ENCODE data around the gene ZGRF1.
"Not testable (repeated sequence)": the region's sequence is repeated elsewhere in the genome, so short reads cannot be mapped to it uniquely, and the experiment has no call there.

ZGRF1 gene

DNA sequence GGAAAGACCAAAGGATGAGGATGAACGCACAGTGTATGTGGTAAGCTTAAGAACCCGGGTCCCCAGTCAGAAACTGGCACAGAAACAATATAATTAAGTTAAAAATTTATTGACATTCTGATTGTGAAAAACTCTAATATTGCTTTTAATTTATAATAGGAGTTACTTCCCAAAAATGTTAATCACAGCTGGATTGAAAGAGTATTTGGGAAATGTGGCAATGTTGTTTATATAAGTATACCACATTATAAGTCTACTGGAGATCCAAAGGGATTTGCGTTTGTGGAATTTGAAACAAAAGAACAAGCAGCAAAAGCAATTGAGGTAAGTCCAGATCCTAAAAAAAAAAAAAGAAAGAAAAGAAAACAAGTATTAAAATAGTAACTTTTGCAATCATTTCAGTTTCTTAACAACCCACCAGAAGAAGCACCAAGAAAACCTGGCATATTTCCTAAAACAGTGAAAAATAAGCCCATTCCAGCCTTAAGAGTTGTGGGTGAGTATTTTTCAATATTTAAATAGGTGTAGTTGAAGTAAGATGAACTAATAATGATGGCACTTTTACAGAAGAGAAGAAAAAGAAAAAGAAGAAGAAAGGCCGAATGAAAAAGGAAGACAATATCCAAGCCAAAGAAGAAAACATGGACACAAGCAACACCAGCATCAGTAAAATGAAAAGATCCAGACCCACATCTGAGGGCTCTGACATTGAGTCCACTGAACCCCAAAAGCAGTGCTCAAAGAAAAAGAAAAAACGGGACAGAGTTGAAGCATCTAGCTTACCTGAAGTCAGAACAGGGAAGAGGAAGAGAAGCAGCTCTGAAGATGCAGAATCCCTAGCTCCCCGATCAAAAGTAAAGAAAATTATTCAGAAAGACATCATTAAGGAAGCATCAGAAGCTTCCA lies 10.2 kb upstream of the ZGRF1 start (continued):
- TF ChIP-seq, protein P1, sequence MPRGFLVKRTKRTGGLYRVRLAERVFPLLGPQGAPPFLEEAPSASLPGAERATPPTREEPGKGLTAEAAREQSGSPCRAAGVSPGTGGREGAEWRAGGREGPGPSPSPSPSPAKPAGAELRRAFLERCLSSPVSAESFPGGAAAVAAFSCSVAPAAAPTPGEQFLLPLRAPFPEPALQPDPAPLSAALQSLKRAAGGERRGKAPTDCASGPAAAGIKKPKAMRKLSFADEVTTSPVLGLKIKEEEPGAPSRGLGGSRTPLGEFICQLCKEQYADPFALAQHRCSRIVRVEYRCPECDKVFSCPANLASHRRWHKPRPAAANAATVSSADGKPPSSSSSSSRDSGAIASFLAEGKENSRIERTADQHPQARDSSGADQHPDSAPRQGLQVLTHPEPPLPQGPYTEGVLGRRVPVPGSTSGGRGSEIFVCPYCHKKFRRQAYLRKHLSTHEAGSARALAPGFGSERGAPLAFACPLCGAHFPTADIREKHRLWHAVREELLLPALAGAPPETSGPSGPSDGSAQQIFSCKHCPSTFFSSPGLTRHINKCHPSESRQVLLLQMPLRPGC (tag by site-specific recombination; IDR thresholded peaks at IDR 0.05) = no peak
- TF ChIP-seq, protein P2, sequence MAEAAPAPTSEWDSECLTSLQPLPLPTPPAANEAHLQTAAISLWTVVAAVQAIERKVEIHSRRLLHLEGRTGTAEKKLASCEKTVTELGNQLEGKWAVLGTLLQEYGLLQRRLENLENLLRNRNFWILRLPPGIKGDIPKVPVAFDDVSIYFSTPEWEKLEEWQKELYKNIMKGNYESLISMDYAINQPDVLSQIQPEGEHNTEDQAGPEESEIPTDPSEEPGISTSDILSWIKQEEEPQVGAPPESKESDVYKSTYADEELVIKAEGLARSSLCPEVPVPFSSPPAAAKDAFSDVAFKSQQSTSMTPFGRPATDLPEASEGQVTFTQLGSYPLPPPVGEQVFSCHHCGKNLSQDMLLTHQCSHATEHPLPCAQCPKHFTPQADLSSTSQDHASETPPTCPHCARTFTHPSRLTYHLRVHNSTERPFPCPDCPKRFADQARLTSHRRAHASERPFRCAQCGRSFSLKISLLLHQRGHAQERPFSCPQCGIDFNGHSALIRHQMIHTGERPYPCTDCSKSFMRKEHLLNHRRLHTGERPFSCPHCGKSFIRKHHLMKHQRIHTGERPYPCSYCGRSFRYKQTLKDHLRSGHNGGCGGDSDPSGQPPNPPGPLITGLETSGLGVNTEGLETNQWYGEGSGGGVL (tag by site-specific recombination; IDR thresholded peaks at IDR 0.05) = no peak
- TF ChIP-seq ZBTB1 (tag by site-specific recombination; IDR thresholded peaks at IDR 0.05) (no peak), ZNF624 (tag by site-specific recombination; IDR thresholded peaks at IDR 0.05) (no peak), ZNF670 (tag by site-specific recombination; IDR thresholded peaks at IDR 0.05; ENCODE audit: low read depth) (no peak)
- TF ChIP-seq, protein P3, sequence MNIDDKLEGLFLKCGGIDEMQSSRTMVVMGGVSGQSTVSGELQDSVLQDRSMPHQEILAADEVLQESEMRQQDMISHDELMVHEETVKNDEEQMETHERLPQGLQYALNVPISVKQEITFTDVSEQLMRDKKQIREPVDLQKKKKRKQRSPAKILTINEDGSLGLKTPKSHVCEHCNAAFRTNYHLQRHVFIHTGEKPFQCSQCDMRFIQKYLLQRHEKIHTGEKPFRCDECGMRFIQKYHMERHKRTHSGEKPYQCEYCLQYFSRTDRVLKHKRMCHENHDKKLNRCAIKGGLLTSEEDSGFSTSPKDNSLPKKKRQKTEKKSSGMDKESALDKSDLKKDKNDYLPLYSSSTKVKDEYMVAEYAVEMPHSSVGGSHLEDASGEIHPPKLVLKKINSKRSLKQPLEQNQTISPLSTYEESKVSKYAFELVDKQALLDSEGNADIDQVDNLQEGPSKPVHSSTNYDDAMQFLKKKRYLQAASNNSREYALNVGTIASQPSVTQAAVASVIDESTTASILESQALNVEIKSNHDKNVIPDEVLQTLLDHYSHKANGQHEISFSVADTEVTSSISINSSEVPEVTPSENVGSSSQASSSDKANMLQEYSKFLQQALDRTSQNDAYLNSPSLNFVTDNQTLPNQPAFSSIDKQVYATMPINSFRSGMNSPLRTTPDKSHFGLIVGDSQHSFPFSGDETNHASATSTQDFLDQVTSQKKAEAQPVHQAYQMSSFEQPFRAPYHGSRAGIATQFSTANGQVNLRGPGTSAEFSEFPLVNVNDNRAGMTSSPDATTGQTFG (tag by site-specific recombination; IDR thresholded peaks at IDR 0.05; ENCODE audit: borderline replicate concordance) = no peak
- TF ChIP-seq, protein P4, sequence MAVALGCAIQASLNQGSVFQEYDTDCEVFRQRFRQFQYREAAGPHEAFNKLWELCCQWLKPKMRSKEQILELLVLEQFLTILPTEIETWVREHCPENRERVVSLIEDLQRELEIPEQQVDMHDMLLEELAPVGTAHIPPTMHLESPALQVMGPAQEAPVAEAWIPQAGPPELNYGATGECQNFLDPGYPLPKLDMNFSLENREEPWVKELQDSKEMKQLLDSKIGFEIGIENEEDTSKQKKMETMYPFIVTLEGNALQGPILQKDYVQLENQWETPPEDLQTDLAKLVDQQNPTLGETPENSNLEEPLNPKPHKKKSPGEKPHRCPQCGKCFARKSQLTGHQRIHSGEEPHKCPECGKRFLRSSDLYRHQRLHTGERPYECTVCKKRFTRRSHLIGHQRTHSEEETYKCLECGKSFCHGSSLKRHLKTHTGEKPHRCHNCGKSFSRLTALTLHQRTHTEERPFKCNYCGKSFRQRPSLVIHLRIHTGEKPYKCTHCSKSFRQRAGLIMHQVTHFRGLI (tag by site-specific recombination; IDR thresholded peaks at IDR 0.05) = no peak

DNA sequence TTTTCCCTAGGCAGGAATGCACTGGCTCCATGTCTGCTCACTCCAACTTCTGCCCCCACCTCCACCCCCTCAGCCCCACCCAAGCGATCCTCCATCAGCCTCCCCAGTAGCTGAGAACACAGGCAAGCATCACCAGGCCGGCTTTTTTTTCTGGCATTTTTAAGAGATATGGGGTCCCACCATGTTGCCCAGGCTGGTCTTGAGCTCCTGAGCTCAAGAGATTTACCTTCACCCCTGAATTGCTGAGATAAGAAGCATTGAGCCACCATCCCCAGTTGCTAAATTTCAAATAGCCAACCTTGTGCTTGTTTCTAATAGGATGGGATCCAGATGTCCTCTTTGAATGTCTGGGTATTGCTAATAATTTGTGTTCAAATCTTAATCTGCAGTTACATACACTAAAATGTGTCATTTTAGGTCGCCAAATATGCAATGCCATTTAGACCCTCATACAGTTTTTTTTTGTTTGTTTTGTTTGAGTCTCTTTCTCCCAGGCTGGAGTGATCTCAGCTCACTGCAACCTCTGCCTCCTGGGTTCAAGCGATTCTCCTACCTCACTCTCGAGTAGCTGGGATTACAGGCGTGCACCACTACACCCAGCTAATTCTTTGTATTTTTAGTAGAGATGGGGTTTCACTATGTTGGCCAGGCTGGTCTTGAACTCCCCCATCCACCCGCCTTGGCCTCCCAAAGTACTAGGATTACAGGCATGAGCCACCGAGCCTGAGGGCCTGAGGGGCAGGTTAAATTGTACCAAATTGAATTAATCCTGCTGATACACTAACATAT lies 9.0 kb upstream of the ZGRF1 start:
- POLR2A ChIA-PET = no interaction called here
- TF ChIP-seq ZNF654 (tag by site-specific recombination; IDR thresholded peaks at IDR 0.05; ENCODE audit: low read depth) (no peak), ZNF19 (tag by site-specific recombination; IDR thresholded peaks at IDR 0.05; ENCODE audit: low read depth) (no peak)
- TF ChIP-seq, protein P5, sequence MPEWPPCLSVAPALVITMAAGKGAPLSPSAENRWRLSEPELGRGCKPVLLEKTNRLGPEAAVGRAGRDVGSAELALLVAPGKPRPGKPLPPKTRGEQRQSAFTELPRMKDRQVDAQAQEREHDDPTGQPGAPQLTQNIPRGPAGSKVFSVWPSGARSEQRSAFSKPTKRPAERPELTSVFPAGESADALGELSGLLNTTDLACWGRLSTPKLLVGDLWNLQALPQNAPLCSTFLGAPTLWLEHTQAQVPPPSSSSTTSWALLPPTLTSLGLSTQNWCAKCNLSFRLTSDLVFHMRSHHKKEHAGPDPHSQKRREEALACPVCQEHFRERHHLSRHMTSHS (tag by site-specific recombination; IDR thresholded peaks at IDR 0.05) = no peak
- Histone ChIP-seq H3K4me3 (ENCODE audit: low read depth, low read length) (no peak overlapping the region), H3K36me3 (ENCODE audit: control insufficient read depth in 2 of 2, insufficient read depth in 1 of 2, low read length in 2 of 2) (peaks cover 22 to 51% of the 10 kb centered on the region in 2 experiments), H3K9me3 (ENCODE audit: control insufficient read depth, insufficient read depth, low read depth, low read length) (no peaks in the 10 kb centered on the region), H3K27ac (ENCODE audit: extremely low read depth, low read depth, low read length) (no peak overlapping the region), H3K4me1 (ENCODE audit: control insufficient read depth, insufficient read depth, low read length) (no peaks in the 10 kb centered on the region)
- CTCF ChIA-PET = interaction anchor here (0.6 to 1.7 kb wide), 5 partner anchors 51 to 319 kb away, joined by 3 to 7 read pairs (median 3); no protein-coding TSS in a partner anchor

DNA sequence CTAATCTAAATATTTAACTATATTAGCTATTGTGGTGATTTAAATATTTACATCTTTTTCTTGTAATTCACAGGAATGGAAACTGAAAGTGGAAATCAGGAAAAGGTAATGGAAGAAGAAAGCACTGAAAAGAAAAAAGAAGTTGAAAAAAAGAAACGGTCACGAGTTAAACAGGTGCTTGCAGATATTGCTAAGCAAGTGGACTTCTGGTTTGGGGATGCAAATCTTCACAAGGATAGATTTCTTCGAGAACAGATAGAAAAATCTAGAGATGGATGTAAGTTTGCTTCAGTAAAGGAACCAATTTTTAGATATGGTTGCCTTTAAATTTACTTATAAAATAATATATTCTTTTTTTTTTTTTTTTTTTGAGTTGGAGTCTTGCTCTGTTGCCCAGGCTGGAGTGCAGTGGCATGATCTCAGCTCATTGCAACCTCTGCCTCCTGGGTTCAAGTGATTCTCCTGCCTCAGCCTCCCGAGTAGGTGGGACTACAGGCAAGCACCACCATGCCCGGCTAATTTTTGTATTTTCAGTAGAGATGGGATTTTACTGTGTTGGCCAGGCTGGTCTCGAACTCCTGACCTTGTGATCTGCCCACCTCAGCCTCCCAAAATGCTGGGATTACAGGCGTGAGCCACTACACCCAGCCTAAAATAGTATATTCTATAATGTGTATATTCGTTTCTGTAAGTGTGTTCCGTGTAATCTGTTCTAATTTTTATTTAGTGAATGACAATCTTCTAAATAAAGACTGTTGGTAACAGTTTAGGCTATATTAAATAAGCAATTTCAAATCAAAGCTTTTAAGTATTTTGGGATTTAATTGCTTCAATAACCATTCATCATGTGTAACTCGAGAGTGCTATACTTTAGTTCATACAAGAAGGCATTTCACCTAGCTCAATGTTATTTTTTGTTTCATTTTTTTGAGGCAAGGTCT lies 8.2 kb upstream of the ZGRF1 start:
- H3K9me3 ChIP-seq (ENCODE audit: control insufficient read depth, insufficient read depth, low read depth, low read length); H3K4me3 ChIP-seq (ENCODE audit: low read depth, low read length); H3K4me1 ChIP-seq (ENCODE audit: control insufficient read depth, insufficient read depth, low read length); H3K27ac ChIP-seq (ENCODE audit: extremely low read depth, low read depth, low read length): not testable (repeated sequence)
- CTCF ChIA-PET = interaction anchor here (0.6 to 1.1 kb wide), 3 partner anchors 117 to 118 kb away, joined by 3 read pairs; no protein-coding TSS in a partner anchor
- H3K36me3 ChIP-seq (ENCODE audit: control insufficient read depth in 2 of 2, insufficient read depth in 1 of 2, low read length in 2 of 2) = peaks cover 21 to 45% of the 10 kb centered on the region in 2 experiments
- POLR2A ChIA-PET = interaction anchor here (0.6 kb wide), 1 partner anchor 34 kb away, joined by 3 read pairs; no protein-coding TSS in a partner anchor

Measured in HEK293 (cell line).